ENCODE measurements around the gene CDH23. TPM values are rescaled to one million over a fixed set of nuclear protein-coding genes. Genes with fewer than 3 reads are reported as not detected.

CDH23 gene
- total and polyA plus RNA-seq, 2 donors (not counting 1 experiment from before 2014, with no cell fraction given), result 0.01 to 0.17 TPM

GRCh38 chr10:71408436-71409225, 11.9 kb downstream of the CDH23 start:
- no peak for DNase-seq (ENCODE audit: low read depth in 2 of 2)
- Histone ChIP-seq H3K27me3 (ENCODE audit: control insufficient read depth, insufficient read depth, low read length) (no peaks in the 10 kb centered on the region), H3K9ac (ENCODE audit: insufficient read depth, low read length) (no peak overlapping the region), H4K20me1 (ENCODE audit: control insufficient read depth, extremely low read depth, insufficient read depth, low read length) (no peaks in the 10 kb centered on the region), H3K4me1 (ENCODE audit: control insufficient read depth, extremely low read depth, insufficient read depth, low read length) (no peaks in the 10 kb centered on the region), H3K4me2 (ENCODE audit: extremely low read depth, insufficient read depth, low read length) (no peak overlapping the region), H3K27ac (ENCODE audit: insufficient read depth, low read length) (no peak overlapping the region), H2AFZ (ENCODE audit: low read length) (no peak overlapping the region), H3K9me3 (ENCODE audit: control insufficient read depth, insufficient read depth, low read depth, low read length) (no peaks in the 10 kb centered on the region), H3K79me2 (ENCODE audit: control insufficient read depth, insufficient read depth, low read length) (no peaks in the 10 kb centered on the region), H3K36me3 (ENCODE audit: control insufficient read depth, insufficient read depth, low read length) (no peaks in the 10 kb centered on the region), H3K4me3 (replicated peaks in 1 of 4; ENCODE audit: control extremely low read depth in 1 of 4, insufficient read depth in 1 of 4, low read depth in 3 of 4, low read length in 4 of 4) (no peak overlapping the region)
- TF ChIP-seq CTCF (conservative IDR thresholded peaks at IDR 0.05 in 1 of 2, IDR thresholded peaks at IDR 0.05 in 1 of 2; ENCODE audit: low read depth in 1 of 2, low read length in 2 of 2) (no peak), EZH2 (IDR thresholded peaks at IDR 0.05; ENCODE audit: low read length, missing control alignments) (no peak)

- H3K79me2 ChIP-seq (ENCODE audit: control insufficient read depth, insufficient read depth, low read length), result no peaks in the 10 kb centered on the region
- no peak overlapping the region for H3K9ac ChIP-seq (ENCODE audit: insufficient read depth, low read length)
- H3K4me2 ChIP-seq (ENCODE audit: extremely low read depth, insufficient read depth, low read length), result no peak overlapping the region
- no peak for TF ChIP-seq CTCF (conservative IDR thresholded peaks at IDR 0.05 in 1 of 2, IDR thresholded peaks at IDR 0.05 in 1 of 2; ENCODE audit: low read depth in 1 of 2, low read length in 2 of 2)
- no peak for TF ChIP-seq EZH2 (IDR thresholded peaks at IDR 0.05; ENCODE audit: low read length, missing control alignments)
- no peaks in the 10 kb centered on the region for H4K20me1 ChIP-seq (ENCODE audit: control insufficient read depth, extremely low read depth, insufficient read depth, low read length)
- no peak overlapping the region for H3K27ac ChIP-seq (ENCODE audit: insufficient read depth, low read length)
- no peak overlapping the region for H3K4me3 ChIP-seq (replicated peaks in 1 of 4; ENCODE audit: control extremely low read depth in 1 of 4, insufficient read depth in 1 of 4, low read depth in 3 of 4, low read length in 4 of 4)
- H3K4me1 ChIP-seq (ENCODE audit: control insufficient read depth, extremely low read depth, insufficient read depth, low read length), result no peaks in the 10 kb centered on the region
- no peaks in the 10 kb centered on the region for H3K36me3 ChIP-seq (ENCODE audit: control insufficient read depth, insufficient read depth, low read length)
- no peaks in the 10 kb centered on the region for H3K27me3 ChIP-seq (ENCODE audit: control insufficient read depth, insufficient read depth, low read length)
- DNase-seq (ENCODE audit: low read depth in 2 of 2), result no peak
- no peak overlapping the region for H2AFZ ChIP-seq (ENCODE audit: low read length)
- no peaks in the 10 kb centered on the region for H3K9me3 ChIP-seq (ENCODE audit: control insufficient read depth, insufficient read depth, low read depth, low read length)
Observed at GRCh38 chr10:71409516-71410104, 12.9 kb downstream of the CDH23 start.

- Histone ChIP-seq H3K9ac (ENCODE audit: insufficient read depth, low read length) (no peak overlapping the region), H3K27ac (ENCODE audit: insufficient read depth, low read length) (no peak overlapping the region), H3K79me2 (ENCODE audit: control insufficient read depth, insufficient read depth, low read length) (no peaks in the 10 kb centered on the region), H3K27me3 (ENCODE audit: control insufficient read depth, insufficient read depth, low read length) (no peaks in the 10 kb centered on the region), H3K4me1 (ENCODE audit: control insufficient read depth, extremely low read depth, insufficient read depth, low read length) (no peaks in the 10 kb centered on the region), H2AFZ (ENCODE audit: low read length) (no peak overlapping the region), H3K4me3 (replicated peaks in 1 of 4; ENCODE audit: control extremely low read depth in 1 of 4, insufficient read depth in 1 of 4, low read depth in 3 of 4, low read length in 4 of 4) (no peak overlapping the region), H3K9me3 (ENCODE audit: control insufficient read depth, insufficient read depth, low read depth, low read length) (no peaks in the 10 kb centered on the region), H3K36me3 (ENCODE audit: control insufficient read depth, insufficient read depth, low read length) (no peaks in the 10 kb centered on the region), H4K20me1 (ENCODE audit: control insufficient read depth, extremely low read depth, insufficient read depth, low read length) (no peaks in the 10 kb centered on the region), H3K4me2 (ENCODE audit: extremely low read depth, insufficient read depth, low read length) (no peak overlapping the region)
- TF ChIP-seq EZH2 (IDR thresholded peaks at IDR 0.05; ENCODE audit: low read length, missing control alignments) (no peak), CTCF (conservative IDR thresholded peaks at IDR 0.05 in 1 of 2, IDR thresholded peaks at IDR 0.05 in 1 of 2; ENCODE audit: low read depth in 1 of 2, low read length in 2 of 2) (no peak)
- no peak for DNase-seq (ENCODE audit: low read depth in 2 of 2)
Observed at GRCh38 chr10:71413581-71413980, 16.9 kb downstream of the CDH23 start.

Measured in fibroblast of lung (primary cell).